GM21528 (cell line): Measurements from ENCODE around the gene ARPC1A.
"Not testable (repeated sequence)": the region's sequence is repeated elsewhere in the genome, so short reads cannot be mapped to it uniquely, and the experiment has no call there.

Experiments
- ATAC-seq: cut with Tn5 transposase; IDR thresholded peaks from one replicate; pipeline ENCODE4 v1.9.1; 2021; ENCODE audit warnings: mild to moderate bottlenecking, moderate library complexity; ENCODE audit not compliant: unreplicated experiment, low FRiP score

Gene ARPC1A

DNA sequence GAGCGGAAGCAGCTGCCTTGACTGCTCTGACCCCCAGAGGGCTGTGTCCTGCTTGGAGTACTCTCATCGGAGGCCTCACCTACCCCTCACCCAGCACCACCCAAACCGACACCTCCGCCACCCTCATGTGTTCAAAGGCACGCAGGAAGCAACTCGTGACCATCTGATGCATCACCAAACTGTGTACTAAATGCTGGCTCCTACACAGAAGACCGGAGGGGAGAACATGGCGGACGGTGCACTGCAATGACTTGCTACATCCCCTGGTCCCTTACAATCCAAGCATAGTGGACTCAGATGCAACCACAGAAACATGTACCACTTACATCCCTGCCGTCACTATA lies 79.3 kb downstream of the ARPC1A start:
- no peak for ATAC-seq

DNA sequence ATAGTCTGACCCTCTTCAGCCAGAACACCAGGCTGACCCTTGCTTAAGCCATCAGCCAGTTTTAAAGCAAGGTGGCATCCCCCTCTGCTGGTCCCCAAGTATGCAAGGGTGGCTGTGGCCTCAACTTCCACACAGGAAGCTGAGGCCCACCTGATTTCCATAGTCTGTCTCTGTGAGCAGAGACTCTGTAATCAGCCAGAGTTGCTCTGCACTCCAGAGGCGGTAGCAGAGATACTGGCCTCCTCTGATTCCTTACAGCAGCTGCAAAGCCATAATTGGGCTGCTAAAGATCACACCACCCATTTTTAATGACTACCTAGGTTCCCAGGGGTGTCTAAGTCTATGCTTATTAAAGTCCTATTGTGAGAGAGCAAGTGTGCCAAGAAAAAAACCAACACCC lies 80.9 kb downstream of the ARPC1A start:
- ATAC-seq = no peak

DNA sequence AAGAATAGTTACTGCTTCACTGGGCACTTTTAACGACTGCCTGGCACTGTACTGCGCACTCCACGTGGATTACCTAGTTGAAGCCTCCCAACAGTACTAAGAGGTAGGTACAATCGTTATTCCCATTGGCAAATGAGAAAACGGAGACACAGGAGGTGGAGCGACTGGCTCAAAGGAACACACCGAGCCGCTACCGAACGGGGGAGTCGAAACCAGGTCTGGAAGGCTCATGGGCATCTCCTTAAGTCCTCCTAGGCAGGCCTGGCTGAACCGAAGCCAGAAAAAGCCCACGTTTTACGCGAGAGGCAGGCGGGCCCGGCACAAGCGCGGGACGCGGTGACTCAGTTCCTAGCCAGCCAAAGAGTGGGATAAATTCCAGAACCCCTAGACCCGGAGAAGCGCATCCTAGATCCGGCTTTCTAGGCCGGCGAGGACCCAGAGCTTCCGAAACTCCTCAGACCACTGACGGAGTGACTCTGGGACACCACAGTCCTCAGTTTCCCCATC lies 82.2 kb downstream of the ARPC1A start:
- peak; percentile 6 for ATAC-seq

DNA sequence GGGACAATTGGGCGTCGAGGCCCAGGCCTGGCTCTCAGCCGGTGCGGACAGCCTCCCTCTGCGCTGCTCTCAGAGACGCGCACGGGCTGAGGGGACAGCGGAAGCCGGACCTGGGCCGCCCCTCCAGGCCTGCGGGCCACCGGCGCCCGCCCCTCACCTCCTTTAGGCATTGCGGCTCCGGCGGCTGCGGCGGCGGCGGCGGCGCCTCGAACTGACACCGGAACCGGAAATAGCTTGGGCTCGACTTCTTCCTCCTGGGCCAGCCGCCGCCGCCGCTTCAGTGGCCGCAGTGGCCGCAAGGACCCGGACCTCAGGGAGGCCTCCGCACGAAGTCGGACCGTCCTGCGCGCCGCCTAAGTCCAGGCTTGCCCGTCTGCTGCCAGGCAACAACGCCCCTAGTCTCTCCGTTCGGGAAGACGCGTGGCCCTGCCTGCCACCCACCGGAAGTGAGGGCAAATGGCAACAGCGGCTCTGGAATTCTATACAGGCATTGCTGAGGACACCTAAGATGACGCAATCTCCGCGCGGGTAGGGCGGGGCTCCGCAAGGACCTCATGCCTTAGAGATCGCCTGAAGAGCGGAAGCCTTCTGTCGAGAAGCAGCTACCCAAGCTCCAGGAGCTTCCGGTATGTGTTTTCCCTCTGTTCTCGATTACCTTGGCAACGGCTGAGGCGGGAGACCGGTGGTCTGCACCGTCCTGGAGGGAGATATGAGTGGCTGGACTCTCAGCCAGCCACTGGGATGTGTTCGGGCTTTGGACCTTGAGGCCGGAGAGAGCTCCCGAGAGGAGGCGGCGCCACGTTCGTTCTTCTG lies 82.9 kb downstream of the ARPC1A start, which contains the start of the genes BUD31 and PDAP1:
BUD31 (plus strand) TSS at position 591 of the 813 bp plus-strand sequence. CDS start 2,124 bp downstream, outside the sequence.
PDAP1 (minus strand) TSS at position 219 of the 813 bp plus-strand sequence; CDS start at position 170, 49 bp downstream.
- ATAC-seq = peak; percentile 76

- peak; percentile 17 for ATAC-seq
Measured at GRCh38 chr7:99409192-99409572, 83.5 kb downstream of the ARPC1A start.

DNA sequence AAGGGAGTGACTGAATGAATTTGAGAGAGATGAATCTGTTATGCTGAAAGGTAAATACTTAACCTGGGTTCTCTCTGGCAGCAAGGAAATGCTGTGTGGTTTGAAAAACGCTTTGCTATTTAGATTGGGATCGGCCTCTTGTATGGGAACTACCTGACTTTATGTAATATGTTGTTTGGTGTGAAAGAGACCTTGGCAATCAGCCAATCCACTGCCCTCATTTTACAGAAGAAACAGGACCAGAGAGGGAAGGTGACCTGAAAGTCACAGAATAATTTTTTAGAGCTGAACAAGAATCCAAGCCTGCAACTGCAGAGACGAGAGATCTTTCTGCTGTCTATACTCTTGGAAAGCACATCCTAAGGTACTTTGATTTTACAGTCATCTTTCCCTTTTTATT lies 84.1 kb downstream of the ARPC1A start:
- ATAC-seq = no peak

DNA sequence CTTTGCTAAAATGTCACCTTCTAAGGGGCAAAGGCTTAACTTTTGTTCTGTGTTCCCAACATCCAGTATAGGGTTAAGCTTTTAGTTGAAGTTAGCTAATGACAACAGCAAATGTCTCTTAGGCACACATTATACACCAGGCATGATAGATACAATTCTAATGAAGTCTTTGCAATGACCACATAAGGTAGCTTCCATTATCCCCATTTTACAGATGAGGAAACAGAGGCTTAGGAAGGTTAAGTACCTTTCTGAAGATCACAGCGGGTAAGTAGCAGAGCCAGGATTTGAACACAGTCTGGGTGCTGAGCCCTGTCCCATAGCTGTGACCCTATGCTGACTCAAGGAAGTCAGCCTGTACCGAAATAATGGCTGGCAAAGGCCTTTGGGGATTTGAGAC lies 84.9 kb downstream of the ARPC1A start:
- ATAC-seq = no peak

DNA sequence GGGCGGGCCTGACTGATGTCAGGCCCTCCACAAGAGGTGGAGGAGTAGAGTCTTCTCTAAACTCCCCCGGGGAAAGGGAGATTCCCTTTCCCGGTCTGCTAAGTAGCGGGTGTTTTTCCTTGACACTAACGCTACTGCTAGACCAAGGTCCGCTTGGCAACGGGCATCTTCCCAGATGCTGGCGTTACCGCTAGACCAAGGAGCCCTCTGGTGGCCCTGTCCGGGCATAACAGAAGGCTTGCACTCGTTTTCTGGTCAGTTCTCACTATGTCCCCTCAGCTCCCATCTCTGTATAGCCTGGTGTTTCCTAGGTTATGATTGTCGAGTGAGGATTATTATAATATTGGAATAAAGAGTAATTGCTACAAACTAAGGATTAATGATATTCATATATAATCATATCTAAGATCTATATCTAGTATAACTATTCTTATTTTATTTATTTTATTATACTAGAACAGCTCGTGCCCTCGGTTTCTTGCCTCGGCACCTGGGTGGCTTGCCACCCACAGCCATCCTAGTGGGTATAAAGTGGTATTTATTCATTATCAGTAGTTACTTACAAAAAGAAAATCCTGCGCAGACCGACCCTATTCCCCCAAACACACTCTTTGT lies 89.9 kb downstream of the ARPC1A start:
- ATAC-seq = not testable (repeated sequence)
